Measurements from ENCODE around the gene IL1A. TPM values are rescaled to one million over a fixed set of nuclear protein-coding genes. Genes with fewer than 3 reads are reported as not detected.

The IL1A gene
- polyA plus RNA-seq, 1 of the 3 experiments (the other 2 are of a cell fraction), result not detected

DNA sequence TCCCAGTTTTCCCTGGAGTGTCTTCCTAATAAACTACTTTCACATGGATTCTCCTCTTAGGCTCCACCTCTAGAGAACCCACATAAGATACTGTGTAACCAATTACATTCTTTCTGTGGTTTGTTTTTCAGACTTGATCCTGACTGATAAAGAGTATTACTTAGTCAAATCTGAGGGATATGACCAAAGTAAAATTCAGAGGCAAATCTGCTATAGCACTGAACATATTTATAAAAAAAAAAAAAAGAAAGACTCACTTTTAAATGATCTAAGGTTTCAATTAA, 33.8 kb downstream of the IL1A start:
- Histone ChIP-seq H3K36me3 (replicated peaks in 1 of 2; ENCODE audit: control insufficient read depth in 1 of 2, insufficient read depth in 2 of 2, low read length in 1 of 2) (peaks cover 17 to 41% of the 10 kb centered on the region in 2 experiments), H3K9me2 (no peaks in the 10 kb centered on the region), H3K4me1 (ENCODE audit: control insufficient read depth in 1 of 2, insufficient read depth in 2 of 2, low read depth in 1 of 2, low read length in 1 of 2) (peaks cover 0 to 7% of the 10 kb centered on the region in 2 experiments; a peak in 1 of 4 replicates), H3F3A (replicated peaks; ENCODE audit: insufficient read depth) (peaks cover 23% of the 10 kb centered on the region), H3K4me3 (ENCODE audit: low read depth in 2 of 2, low read length in 1 of 2) (no peak overlapping the region), H3K9me3 (no peaks in the 10 kb centered on the region), H4K20me1 (ENCODE audit: insufficient read depth) (no peaks in the 10 kb centered on the region), H3K79me2 (ENCODE audit: insufficient read depth) (peaks cover 73% of the 10 kb centered on the region), H3K27ac (ENCODE audit: low read depth in 2 of 2, low read length in 1 of 2) (peak overlapping the region in 1 of 2 experiments; percentile 57; a peak in 2 of 4 replicates), H3K27me3 (ENCODE audit: insufficient read depth) (no peaks in the 10 kb centered on the region), H3K4me2 (peak overlapping the region; percentile 29; the same call in 1 of the 2 replicates), H3K9ac (no peak overlapping the region), H2AFZ (ENCODE audit: low read depth) (peak overlapping the region; percentile 43; the same call in 1 of the 2 replicates)
- TF ChIP-seq RAD21 (IDR thresholded peaks at IDR 0.05; ENCODE audit: low read length) (no peak), JUND (IDR thresholded peaks at IDR 0.05) (no peak), NRF1 (IDR thresholded peaks at IDR 0.05; ENCODE audit: low read depth, low read length) (no peak), YY1 (IDR thresholded peaks at IDR 0.05; ENCODE audit: low read depth) (no peak), TAF1 (IDR thresholded peaks at IDR 0.05; ENCODE audit: borderline replicate concordance, low read depth, low read length) (no peak), TCF12 (IDR thresholded peaks at IDR 0.05) (no peak)
- TF ChIP-seq, protein P1, sequence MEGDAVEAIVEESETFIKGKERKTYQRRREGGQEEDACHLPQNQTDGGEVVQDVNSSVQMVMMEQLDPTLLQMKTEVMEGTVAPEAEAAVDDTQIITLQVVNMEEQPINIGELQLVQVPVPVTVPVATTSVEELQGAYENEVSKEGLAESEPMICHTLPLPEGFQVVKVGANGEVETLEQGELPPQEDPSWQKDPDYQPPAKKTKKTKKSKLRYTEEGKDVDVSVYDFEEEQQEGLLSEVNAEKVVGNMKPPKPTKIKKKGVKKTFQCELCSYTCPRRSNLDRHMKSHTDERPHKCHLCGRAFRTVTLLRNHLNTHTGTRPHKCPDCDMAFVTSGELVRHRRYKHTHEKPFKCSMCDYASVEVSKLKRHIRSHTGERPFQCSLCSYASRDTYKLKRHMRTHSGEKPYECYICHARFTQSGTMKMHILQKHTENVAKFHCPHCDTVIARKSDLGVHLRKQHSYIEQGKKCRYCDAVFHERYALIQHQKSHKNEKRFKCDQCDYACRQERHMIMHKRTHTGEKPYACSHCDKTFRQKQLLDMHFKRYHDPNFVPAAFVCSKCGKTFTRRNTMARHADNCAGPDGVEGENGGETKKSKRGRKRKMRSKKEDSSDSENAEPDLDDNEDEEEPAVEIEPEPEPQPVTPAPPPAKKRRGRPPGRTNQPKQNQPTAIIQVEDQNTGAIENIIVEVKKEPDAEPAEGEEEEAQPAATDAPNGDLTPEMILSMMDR (IDR thresholded peaks at IDR 0.05), result no peak
- TF ChIP-seq, protein P2, sequence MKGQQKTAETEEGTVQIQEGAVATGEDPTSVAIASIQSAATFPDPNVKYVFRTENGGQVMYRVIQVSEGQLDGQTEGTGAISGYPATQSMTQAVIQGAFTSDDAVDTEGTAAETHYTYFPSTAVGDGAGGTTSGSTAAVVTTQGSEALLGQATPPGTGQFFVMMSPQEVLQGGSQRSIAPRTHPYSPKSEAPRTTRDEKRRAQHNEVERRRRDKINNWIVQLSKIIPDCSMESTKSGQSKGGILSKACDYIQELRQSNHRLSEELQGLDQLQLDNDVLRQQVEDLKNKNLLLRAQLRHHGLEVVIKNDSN (IDR thresholded peaks at IDR 0.05; ENCODE audit: borderline replicate concordance, low read depth), result no peak
- TF ChIP-seq, protein P3, sequence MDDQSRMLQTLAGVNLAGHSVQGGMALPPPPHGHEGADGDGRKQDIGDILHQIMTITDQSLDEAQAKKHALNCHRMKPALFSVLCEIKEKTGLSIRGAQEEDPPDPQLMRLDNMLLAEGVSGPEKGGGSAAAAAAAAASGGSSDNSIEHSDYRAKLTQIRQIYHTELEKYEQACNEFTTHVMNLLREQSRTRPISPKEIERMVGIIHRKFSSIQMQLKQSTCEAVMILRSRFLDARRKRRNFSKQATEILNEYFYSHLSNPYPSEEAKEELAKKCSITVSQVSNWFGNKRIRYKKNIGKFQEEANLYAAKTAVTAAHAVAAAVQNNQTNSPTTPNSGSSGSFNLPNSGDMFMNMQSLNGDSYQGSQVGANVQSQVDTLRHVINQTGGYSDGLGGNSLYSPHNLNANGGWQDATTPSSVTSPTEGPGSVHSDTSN (IDR thresholded peaks at IDR 0.05), result no peak
- TF ChIP-seq, protein P4, sequence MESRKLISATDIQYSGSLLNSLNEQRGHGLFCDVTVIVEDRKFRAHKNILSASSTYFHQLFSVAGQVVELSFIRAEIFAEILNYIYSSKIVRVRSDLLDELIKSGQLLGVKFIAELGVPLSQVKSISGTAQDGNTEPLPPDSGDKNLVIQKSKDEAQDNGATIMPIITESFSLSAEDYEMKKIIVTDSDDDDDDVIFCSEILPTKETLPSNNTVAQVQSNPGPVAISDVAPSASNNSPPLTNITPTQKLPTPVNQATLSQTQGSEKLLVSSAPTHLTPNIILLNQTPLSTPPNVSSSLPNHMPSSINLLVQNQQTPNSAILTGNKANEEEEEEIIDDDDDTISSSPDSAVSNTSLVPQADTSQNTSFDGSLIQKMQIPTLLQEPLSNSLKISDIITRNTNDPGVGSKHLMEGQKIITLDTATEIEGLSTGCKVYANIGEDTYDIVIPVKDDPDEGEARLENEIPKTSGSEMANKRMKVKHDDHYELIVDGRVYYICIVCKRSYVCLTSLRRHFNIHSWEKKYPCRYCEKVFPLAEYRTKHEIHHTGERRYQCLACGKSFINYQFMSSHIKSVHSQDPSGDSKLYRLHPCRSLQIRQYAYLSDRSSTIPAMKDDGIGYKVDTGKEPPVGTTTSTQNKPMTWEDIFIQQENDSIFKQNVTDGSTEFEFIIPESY (IDR thresholded peaks at IDR 0.05; ENCODE audit: borderline replicate concordance, low read depth), result no peak
- TF ChIP-seq, protein P5, sequence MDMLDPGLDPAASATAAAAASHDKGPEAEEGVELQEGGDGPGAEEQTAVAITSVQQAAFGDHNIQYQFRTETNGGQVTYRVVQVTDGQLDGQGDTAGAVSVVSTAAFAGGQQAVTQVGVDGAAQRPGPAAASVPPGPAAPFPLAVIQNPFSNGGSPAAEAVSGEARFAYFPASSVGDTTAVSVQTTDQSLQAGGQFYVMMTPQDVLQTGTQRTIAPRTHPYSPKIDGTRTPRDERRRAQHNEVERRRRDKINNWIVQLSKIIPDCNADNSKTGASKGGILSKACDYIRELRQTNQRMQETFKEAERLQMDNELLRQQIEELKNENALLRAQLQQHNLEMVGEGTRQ (IDR thresholded peaks at IDR 0.05; ENCODE audit: borderline replicate concordance, low read depth, low read length), result no peak
- no peak for DNase-seq
- ChIA-PET POLR2A (no interaction called here), CTCF (interaction anchor here (0.9 to 5.3 kb wide), 20 partner anchors 10 to 210 kb away, joined by 3 to 102 read pairs (median 8); partner anchors contain the start of gene CKAP2L)
